C4-2B (cell line): ENCODE data around the gene SSH3.
A peak's percentile ranks its signal among the peaks of the same experiment; 100 is the strongest.
"Not testable (repeated sequence)": the region's sequence is repeated elsewhere in the genome, so short reads cannot be mapped to it uniquely, and the experiment has no call there.

ENCODE experiments used
- H3K27ac ChIP-seq: fragments of 450-650 bp; 2 replicates; pipeline ENCODE4 v1.5.1; 2017
- ZFX ChIP-seq: fragments of 450-650 bp; IDR thresholded peaks from 2 replicates; pipeline ENCODE4 v1.6.1; 2017
- TF ChIP-seq, protein P1 (sequence below): fragments of 450-650 bp; conservative IDR thresholded peaks from 2 replicates; pipeline ENCODE4 v1.5.1; 2017; ENCODE audit warnings: mild to moderate bottlenecking

The SSH3 gene

DNA sequence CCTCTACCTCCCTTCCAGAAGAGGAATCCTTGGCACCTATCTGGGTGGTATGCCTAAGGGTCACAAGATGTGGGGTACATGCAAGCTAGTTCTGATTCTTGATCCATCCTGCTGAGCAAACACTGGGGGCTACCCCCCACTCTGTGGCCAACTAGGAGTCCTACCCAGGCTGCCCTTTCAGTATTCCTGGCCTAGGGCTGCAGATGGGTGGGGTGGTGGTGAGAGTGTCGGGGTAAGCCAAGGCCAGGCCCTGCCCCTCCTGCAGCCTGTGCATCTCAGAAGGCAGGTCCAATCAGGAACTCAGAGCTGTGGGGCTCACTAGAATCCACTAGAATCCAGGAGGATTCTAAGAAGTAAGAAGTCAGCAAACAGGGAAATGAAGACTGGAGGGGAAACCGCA is 10.9 kb downstream of the SSH3 start:
- TF ChIP-seq, protein P1, sequence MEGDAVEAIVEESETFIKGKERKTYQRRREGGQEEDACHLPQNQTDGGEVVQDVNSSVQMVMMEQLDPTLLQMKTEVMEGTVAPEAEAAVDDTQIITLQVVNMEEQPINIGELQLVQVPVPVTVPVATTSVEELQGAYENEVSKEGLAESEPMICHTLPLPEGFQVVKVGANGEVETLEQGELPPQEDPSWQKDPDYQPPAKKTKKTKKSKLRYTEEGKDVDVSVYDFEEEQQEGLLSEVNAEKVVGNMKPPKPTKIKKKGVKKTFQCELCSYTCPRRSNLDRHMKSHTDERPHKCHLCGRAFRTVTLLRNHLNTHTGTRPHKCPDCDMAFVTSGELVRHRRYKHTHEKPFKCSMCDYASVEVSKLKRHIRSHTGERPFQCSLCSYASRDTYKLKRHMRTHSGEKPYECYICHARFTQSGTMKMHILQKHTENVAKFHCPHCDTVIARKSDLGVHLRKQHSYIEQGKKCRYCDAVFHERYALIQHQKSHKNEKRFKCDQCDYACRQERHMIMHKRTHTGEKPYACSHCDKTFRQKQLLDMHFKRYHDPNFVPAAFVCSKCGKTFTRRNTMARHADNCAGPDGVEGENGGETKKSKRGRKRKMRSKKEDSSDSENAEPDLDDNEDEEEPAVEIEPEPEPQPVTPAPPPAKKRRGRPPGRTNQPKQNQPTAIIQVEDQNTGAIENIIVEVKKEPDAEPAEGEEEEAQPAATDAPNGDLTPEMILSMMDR, result no peak
- TF ChIP-seq ZFX, result no peak
- H3K27ac ChIP-seq, result peak overlapping the region; percentile 94

DNA sequence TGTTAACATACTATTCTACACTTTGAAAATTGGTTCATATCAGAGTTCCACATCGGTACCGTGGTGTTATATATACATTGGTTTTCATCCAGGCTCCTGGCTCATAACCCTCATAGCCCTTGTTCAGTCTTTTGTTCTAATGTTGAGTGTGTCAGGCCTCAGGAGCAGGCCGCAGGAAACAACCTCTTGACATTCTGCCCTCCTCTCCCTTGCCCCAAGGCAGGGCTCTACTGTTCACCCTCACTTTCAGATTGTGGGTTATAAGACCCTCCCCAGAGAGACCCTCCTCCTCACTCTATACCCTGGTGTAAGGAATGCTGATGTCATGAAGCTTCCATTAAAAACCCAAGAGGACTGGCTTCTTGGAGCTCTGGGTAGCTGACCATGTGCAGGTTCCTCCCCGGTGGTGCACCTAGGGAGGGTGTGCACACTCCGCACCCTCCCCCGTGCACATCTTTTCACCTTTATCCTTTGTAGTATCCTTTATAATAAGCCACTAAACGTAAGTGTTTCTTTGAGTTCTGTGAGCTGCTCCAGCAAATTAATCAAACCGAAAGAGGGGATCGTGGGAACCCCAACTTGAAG is 12.1 kb downstream of the SSH3 start:
- TF ChIP-seq, protein P1, result no peak
- no peak for TF ChIP-seq ZFX
- H3K27ac ChIP-seq, result peak overlapping the region; percentile 91

DNA sequence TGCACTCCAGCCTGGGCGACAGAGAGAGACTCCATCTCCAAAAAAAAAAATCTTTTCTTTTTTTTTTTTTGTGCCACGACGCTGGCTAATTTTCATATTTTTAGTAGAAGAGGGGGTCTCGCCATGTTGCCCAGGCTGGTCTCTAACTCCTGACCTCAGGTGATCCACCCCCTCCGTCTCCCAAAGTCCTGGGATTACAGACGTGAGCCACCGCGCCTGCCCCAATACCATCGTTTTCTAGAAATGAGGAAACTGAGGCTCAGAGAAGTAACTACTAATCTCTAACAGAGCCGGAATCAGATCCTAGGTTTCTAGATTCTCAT is 13.5 kb downstream of the SSH3 start:
- H3K27ac ChIP-seq, result peak overlapping the region; percentile 91
- TF ChIP-seq ZFX, result no peak
- TF ChIP-seq, protein P1, result no peak

DNA sequence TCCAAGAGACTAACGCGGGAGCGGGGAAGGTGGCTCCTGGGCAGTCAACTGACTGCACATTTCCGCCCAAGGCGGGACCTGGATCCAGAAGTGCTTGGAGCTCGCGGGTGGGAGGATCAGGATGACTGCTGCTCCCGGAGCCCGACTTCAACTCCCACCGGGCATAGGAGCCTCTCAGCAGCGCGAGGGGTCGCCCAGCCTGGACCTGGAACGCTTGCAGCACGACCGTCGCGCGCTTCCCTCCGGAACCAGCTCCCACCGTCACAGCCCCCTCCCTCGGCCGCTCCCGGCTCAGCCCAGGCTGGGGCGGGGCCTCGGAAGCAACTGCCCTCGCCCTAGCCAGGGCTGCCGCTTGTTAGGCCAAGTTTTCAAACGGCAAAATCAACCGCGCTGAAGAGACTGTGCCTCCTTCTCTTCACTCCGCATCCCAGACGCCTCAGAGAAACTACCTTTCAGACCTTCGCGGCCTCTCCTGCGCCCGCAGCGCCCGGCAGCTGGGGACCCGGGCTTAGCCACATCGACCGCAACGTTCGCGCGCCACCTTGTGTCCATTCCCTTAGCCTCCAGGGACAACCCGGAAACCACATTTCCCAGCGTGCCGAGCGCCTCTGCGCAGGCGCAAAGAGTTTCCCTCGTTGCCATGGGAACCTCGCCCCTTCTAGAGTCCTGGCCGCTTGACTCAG is 14.0 kb downstream of the SSH3 start:
- peak overlapping the region; percentile 91 for H3K27ac ChIP-seq
- TF ChIP-seq ZFX, result no peak
- TF ChIP-seq, protein P1, result peak; percentile 98

DNA sequence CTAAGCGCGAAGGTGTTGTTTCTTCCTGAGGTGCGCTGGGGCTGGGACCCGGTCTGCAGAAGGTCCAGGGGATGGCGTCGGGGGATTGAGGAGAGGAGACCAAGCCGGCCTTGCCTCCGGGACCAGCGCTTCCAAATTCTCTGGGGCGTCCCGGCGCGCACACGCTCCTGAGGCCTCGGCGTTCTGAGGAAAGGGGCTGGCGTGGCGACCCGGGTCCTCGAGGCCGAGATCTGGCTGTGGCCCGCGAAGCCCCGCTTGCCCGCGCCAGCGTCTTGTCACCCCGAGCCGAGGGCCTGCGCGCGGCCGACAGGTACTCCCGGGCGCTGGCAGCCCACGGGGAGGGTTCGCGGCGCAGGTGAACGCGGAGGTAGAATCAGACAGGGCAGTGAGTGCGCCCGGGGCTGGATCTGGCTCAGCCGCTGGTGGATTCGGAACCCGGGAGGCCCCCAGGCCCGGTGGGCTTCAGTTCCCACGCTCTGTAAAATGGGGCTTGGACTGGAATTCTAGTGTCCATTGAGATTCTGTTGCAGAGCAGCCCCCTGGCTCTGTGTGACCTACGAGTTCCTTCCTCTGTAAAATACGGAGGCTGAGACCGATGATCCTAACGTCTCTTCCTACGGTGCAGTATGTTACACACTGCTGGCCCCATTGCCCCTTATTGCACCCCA is 14.7 kb downstream of the SSH3 start:
- TF ChIP-seq, protein P1, result peak; percentile 72
- peak; percentile 87; the same call in 1 of the 2 replicates for TF ChIP-seq ZFX

DNA sequence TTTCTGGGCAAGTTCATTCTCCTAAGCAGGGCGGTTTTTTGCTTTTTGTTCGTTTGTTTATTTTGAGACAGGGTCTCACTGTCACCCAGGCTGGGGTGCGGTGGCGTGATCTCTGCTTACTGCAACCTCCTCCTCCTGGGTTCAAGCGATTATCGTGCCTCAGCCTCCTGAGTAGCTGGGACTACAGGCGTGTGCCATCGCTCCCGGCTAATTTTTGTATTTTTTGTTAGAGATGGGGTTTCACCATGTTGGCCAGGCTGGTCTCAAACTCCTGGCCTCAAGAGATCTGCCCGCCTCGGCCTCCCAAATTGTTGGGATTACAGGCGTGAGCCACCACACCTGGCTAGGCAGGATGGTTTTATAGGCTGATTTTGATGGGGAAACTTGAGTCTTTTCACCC is 15.5 kb downstream of the SSH3 start:
- not testable (repeated sequence) for H3K27ac ChIP-seq

More for the DNA sequence above, 14.7 kb downstream of the SSH3 start:
- peak overlapping the region; percentile 91 for H3K27ac ChIP-seq

DNA sequence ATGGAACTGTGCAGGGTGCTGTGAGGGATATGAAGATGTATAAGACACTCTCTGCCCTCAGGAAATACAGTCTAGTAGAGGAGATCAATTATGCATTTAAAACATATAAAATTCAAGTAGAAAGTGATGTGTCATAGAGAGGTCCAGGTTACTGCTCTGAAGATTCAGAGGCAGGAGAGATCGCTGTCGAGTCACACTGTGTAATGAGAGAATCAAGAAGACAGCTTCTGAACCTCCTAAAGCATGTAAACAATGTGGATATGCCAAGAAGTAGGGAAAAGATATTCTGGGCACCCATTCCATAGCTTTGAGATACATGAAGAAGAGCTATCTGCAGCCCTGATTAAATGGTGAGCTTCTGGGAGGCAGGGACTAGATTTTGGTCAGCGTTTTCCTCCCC is 16.7 kb downstream of the SSH3 start:
- TF ChIP-seq, protein P1, result no peak
- TF ChIP-seq ZFX, result no peak
- no peak overlapping the region for H3K27ac ChIP-seq
